ENCODE results near the gene ITGB5. TPM values are rescaled to one million over a fixed set of nuclear protein-coding genes. Genes with fewer than 3 reads are reported as not detected.

The ITGB5 gene
- total and polyA plus RNA-seq, 2 donors (not counting 3 experiments of a cell fraction or from before 2014, with no cell fraction given): 144 to 170 TPM

DNA sequence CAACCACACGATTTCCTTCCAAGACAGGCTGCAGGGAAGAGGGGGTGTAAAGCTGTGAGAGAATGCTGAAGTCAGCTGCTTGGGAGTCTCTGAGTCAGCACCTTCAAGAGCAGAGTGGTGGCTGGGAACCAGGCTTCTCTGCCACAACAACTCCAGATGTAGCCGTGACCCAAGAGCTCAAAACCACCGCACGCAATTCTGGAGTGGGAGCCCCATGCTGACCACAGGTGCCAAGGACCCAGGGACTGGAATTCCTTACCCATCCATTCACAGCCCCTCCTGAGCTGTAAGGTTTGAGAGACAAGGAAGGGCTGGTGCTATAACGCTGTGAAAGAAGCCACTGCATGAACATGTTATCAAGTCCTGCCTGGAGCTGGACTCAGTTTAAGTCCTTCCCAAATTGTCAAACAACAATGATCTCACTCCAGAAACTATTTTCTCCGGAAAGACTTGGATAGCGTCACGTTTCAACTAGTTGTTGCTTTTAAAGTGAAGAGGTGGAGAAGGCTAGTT is 95.5 kb downstream of the ITGB5 start:
- Histone ChIP-seq H3K9me1 (replicated peaks; ENCODE audit: control insufficient read depth, extremely low read depth, insufficient read depth, low read length) (no peaks in the 10 kb centered on the region), H3K4me2 (ENCODE audit: insufficient read depth, low read length) (no peak overlapping the region), H3K27me3 (ENCODE audit: control insufficient read depth in 2 of 2, insufficient read depth in 2 of 2, low read length in 2 of 2) (no peaks in the 10 kb centered on the region), H3K27ac (ENCODE audit: insufficient read depth, low read depth, low read length) (no peak overlapping the region), H3K4me1 (ENCODE audit: control insufficient read depth, extremely low read depth, insufficient read depth, low read length) (peaks cover 6% of the 10 kb centered on the region), H4K20me1 (replicated peaks; ENCODE audit: control insufficient read depth, extremely low read depth, insufficient read depth, low read length) (no peaks in the 10 kb centered on the region), H2AFZ (ENCODE audit: low read depth, low read length) (no peak overlapping the region), H3K79me2 (ENCODE audit: control insufficient read depth, insufficient read depth, low read length) (no peaks in the 10 kb centered on the region), H3K4me3 (replicated peaks in 1 of 3; ENCODE audit: insufficient read depth in 1 of 3, low read depth in 1 of 3, low read length in 3 of 3) (no peak overlapping the region), H3K36me3 (ENCODE audit: control insufficient read depth in 2 of 2, extremely low read depth in 1 of 2, insufficient read depth in 2 of 2, low read length in 2 of 2) (peaks cover 0 to 4% of the 10 kb centered on the region in 2 experiments), H3K9ac (replicated peaks; ENCODE audit: extremely low read depth, insufficient read depth, low read length) (no peak overlapping the region), H3K9me3 (replicated peaks; ENCODE audit: control insufficient read depth, insufficient read depth, low read length) (no peaks in the 10 kb centered on the region)
- TF ChIP-seq CTCF (IDR thresholded peaks at IDR 0.05; ENCODE audit: extremely low read depth in 1 of 2, insufficient read depth in 1 of 2, low read depth in 1 of 2, low read length in 2 of 2): no peak
- TF ChIP-seq POLR2A (IDR thresholded peaks at IDR 0.05; ENCODE audit: low read depth, low read length): no peak
- TF ChIP-seq FOS (IDR thresholded peaks at IDR 0.05; ENCODE audit: borderline replicate concordance, insufficient read depth, low read length): no peak
- TF ChIP-seq, protein P1, sequence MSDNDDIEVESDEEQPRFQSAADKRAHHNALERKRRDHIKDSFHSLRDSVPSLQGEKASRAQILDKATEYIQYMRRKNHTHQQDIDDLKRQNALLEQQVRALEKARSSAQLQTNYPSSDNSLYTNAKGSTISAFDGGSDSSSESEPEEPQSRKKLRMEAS (IDR thresholded peaks at IDR 0.05; ENCODE audit: insufficient read depth, insufficient read length): no peak
- POLR2A ChIA-PET: no interaction called here
- CTCF ChIA-PET: interaction anchor here (1.4 kb wide), 1 partner anchor 109 kb away, joined by 5 read pairs; no protein-coding TSS in a partner anchor
- BruUV-seq (replicated peaks): no TSS peak
- FAIRE-seq: no peak
- DNase-seq (ENCODE audit: low read depth, low spot score): no peak
- intact Hi-C loops (cut with micrococcal nuclease): no loop called here
- dilution Hi-C loops (cut with MboI; ENCODE audit: extremely low pct_ligation_motif_present, low sequenced_read_pairs): no loop called here

DNA sequence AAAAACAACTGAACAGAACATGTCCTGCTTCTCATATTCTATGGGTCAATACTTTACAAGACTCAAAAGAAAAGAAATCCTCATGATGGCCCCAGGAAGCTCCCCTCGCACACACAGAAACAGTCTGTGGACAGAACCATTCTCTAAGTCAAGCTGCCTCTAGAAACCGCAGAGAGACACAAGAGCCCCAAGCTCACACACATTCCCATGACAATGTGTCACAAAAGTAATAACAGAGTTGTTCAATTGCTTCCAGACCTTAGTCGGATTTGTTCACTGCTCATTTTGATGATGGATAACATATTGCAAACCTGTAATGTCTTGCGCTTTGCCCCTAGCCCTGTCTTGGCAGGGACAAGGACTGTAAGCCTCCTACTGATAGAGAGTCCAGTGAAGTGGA is 96.0 kb downstream of the ITGB5 start:
- no TSS peak for BruUV-seq (replicated peaks)
- ChIA-PET POLR2A (no interaction called here), CTCF (interaction anchor here (1.4 kb wide), 1 partner anchor 110 kb away, joined by 5 read pairs; no protein-coding TSS in a partner anchor)
- no peaks in the 10 kb centered on the region for H3K9me1 ChIP-seq (replicated peaks; ENCODE audit: control insufficient read depth, extremely low read depth, insufficient read depth, low read length)
- no peaks in the 10 kb centered on the region for H3K79me2 ChIP-seq (ENCODE audit: control insufficient read depth, insufficient read depth, low read length)
- intact Hi-C loops (cut with micrococcal nuclease): no loop called here
- FAIRE-seq (no peak), DNase-seq (ENCODE audit: low read depth, low spot score) (no peak)
- no peak overlapping the region for H3K4me3 ChIP-seq (replicated peaks in 1 of 3; ENCODE audit: insufficient read depth in 1 of 3, low read depth in 1 of 3, low read length in 3 of 3)
- no peak overlapping the region for H3K4me2 ChIP-seq (ENCODE audit: insufficient read depth, low read length)
- H3K4me1 ChIP-seq (ENCODE audit: control insufficient read depth, extremely low read depth, insufficient read depth, low read length): peaks cover 6% of the 10 kb centered on the region
- H2AFZ ChIP-seq (ENCODE audit: low read depth, low read length): no peak overlapping the region
- no peaks in the 10 kb centered on the region for H4K20me1 ChIP-seq (replicated peaks; ENCODE audit: control insufficient read depth, extremely low read depth, insufficient read depth, low read length)
- dilution Hi-C loops (cut with MboI; ENCODE audit: extremely low pct_ligation_motif_present, low sequenced_read_pairs): no loop called here
- H3K9ac ChIP-seq (replicated peaks; ENCODE audit: extremely low read depth, insufficient read depth, low read length): no peak overlapping the region
- TF ChIP-seq FOS (IDR thresholded peaks at IDR 0.05; ENCODE audit: borderline replicate concordance, insufficient read depth, low read length) (no peak), MYC (IDR thresholded peaks at IDR 0.05; ENCODE audit: low read depth, low read length) (no peak), JUN (IDR thresholded peaks at IDR 0.05; ENCODE audit: borderline replicate concordance, insufficient read depth, insufficient read length, low read depth) (no peak), POLR2A (IDR thresholded peaks at IDR 0.05; ENCODE audit: low read depth, low read length) (no peak), EZH2 (IDR thresholded peaks at IDR 0.05; ENCODE audit: borderline replicate concordance, low read depth, low read length, severe bottlenecking) (no peak), GATA2 (IDR thresholded peaks at IDR 0.05; ENCODE audit: insufficient read depth, insufficient read length, low read depth, low read length) (no peak)
- TF ChIP-seq, protein P1 (IDR thresholded peaks at IDR 0.05; ENCODE audit: insufficient read depth, insufficient read length): no peak
- H3K27ac ChIP-seq (ENCODE audit: insufficient read depth, low read depth, low read length): no peak overlapping the region
- H3K27me3 ChIP-seq (ENCODE audit: control insufficient read depth in 2 of 2, insufficient read depth in 2 of 2, low read length in 2 of 2): no peaks in the 10 kb centered on the region
- H3K9me3 ChIP-seq (replicated peaks; ENCODE audit: control insufficient read depth, insufficient read depth, low read length): no peaks in the 10 kb centered on the region
- H3K36me3 ChIP-seq (ENCODE audit: control insufficient read depth in 2 of 2, extremely low read depth in 1 of 2, insufficient read depth in 2 of 2, low read length in 2 of 2): peaks cover 0 to 2% of the 10 kb centered on the region in 2 experiments

Measured in endothelial cell of umbilical vein (primary cell).